SK-N-MC (cell line): ENCODE data around the gene PPM1B.
"Not testable (repeated sequence)": the region's sequence is repeated elsewhere in the genome, so short reads cannot be mapped to it uniquely, and the experiment has no call there.

ENCODE experiments used
- DNase-seq: peaks from one replicate; pipeline ENCODE4 v3.0.0-alpha.2; 2011; ENCODE audit warnings: low read depth, low spot score
- H3K27ac ChIP-seq: fragments of 200-600 bp; sonication (generic); 2 replicates; pipeline ENCODE4 v1.5.1; 2016; ENCODE audit warnings: mixed run types
- H3K36me3 ChIP-seq: fragments of 200-600 bp; sonication (generic); 2 replicates; pipeline ENCODE4 v1.6.1; 2017; ENCODE audit warnings: antibody characterized with exemption, low read length, mixed read lengths; ENCODE audit not compliant: insufficient read depth
- H3K4me3 ChIP-seq: fragments of 200-600 bp; sonication (generic); 2 replicates; pipeline ENCODE4 v1.5.1; 2016
- H3K9ac ChIP-seq: fragments of 200-600 bp; sonication (generic); 2 replicates; pipeline ENCODE4 v1.8.0; 2017; ENCODE audit warnings: mixed run types, mixed read lengths; ENCODE audit not compliant: insufficient read length
- H3K9me3 ChIP-seq: fragments of 200-600 bp; sonication (generic); 2 replicates; pipeline ENCODE4 v1.6.1; 2017; ENCODE audit warnings: low read depth, mild to moderate bottlenecking, antibody characterized with exemption, low read length, moderate library complexity, mixed read lengths
- EZH2 ChIP-seq: fragments of 200-600 bp; sonication (generic); IDR thresholded peaks from one replicate; pipeline ENCODE4 v1.6.1; 2017; ENCODE audit warnings: antibody characterized with exemption
- FOXP2 ChIP-seq: optimal IDR thresholded peaks from 2 replicates; pipeline ENCODE3; 2011; ENCODE audit warnings: mild to moderate bottlenecking, moderate library complexity; ENCODE audit not compliant: insufficient read depth; ENCODE audit errors: extremely low read length, control extremely low read depth
- POLR2AphosphoS5 ChIP-seq: IDR thresholded peaks from 2 replicates; pipeline ENCODE4 v1.6.1; 2012; ENCODE audit warnings: mild to moderate bottlenecking, low read depth, low read length, borderline replicate concordance

PPM1B gene

GRCh38 chr2:44245083-44245861, 76.6 kb downstream of the PPM1B start:
- Histone ChIP-seq H3K9me3 (no peaks in the 10 kb centered on the region), H3K27ac (peak overlapping the region; percentile 31; the same call in 1 of the 2 replicates), H3K4me3 (peak overlapping the region; percentile 53), H3K9ac (peak overlapping the region; percentile 37), H3K36me3 (no peaks in the 10 kb centered on the region)
- DNase-seq, result no peak
- TF ChIP-seq FOXP2, result no peak
- no peak for TF ChIP-seq EZH2
- no peak for TF ChIP-seq POLR2AphosphoS5

GRCh38 chr2:44246436-44246835, 77.8 kb downstream of the PPM1B start:
- DNase-seq, result no peak
- Histone ChIP-seq H3K4me3 (no peak overlapping the region), H3K9me3 (no peaks in the 10 kb centered on the region), H3K27ac (no peak overlapping the region), H3K36me3 (no peaks in the 10 kb centered on the region), H3K9ac (no peak overlapping the region)
- TF ChIP-seq POLR2AphosphoS5, result no peak
- TF ChIP-seq FOXP2, result no peak
- TF ChIP-seq EZH2, result no peak

GRCh38 chr2:44246840-44247369, 78.2 kb downstream of the PPM1B start:
- Histone ChIP-seq H3K27ac (no peak overlapping the region), H3K9ac (no peak overlapping the region), H3K36me3 (no peaks in the 10 kb centered on the region), H3K9me3 (no peaks in the 10 kb centered on the region), H3K4me3 (no peak overlapping the region)
- TF ChIP-seq POLR2AphosphoS5, result no peak
- TF ChIP-seq EZH2, result no peak
- no peak for TF ChIP-seq FOXP2
- no peak for DNase-seq

- no peak overlapping the region for H3K4me3 ChIP-seq
Measured at GRCh38 chr2:44247924-44248323, 79.2 kb downstream of the PPM1B start.

GRCh38 chr2:44249269-44249668, 80.6 kb downstream of the PPM1B start:
- H3K27ac ChIP-seq, H3K36me3 ChIP-seq, H3K9me3 ChIP-seq, H3K4me3 ChIP-seq, DNase-seq, H3K9ac ChIP-seq: not testable (repeated sequence)

More at GRCh38 chr2:44247924-44248323, 79.2 kb downstream of the PPM1B start:
- Histone ChIP-seq H3K9me3 (no peaks in the 10 kb centered on the region), H3K27ac (no peak overlapping the region), H3K9ac (no peak overlapping the region), H3K36me3 (no peaks in the 10 kb centered on the region)
- TF ChIP-seq FOXP2 (no peak), EZH2 (no peak), POLR2AphosphoS5 (no peak)
- DNase-seq, result no peak

- H3K27ac ChIP-seq, result no peak overlapping the region
- H3K36me3 ChIP-seq, result no peaks in the 10 kb centered on the region
- DNase-seq, result no peak
- H3K9ac ChIP-seq, result no peak overlapping the region
- H3K9me3 ChIP-seq, result no peaks in the 10 kb centered on the region
- no peak for TF ChIP-seq POLR2AphosphoS5
- TF ChIP-seq EZH2, result no peak
- no peak for TF ChIP-seq FOXP2
- no peak overlapping the region for H3K4me3 ChIP-seq
Measured at GRCh38 chr2:44250376-44250775, 81.7 kb downstream of the PPM1B start.

GRCh38 chr2:44254023-44254422, 85.3 kb downstream of the PPM1B start:
- no peak overlapping the region for H3K9ac ChIP-seq
- H3K36me3 ChIP-seq, result no peaks in the 10 kb centered on the region
- H3K4me3 ChIP-seq, result no peak overlapping the region
- H3K9me3 ChIP-seq, result no peaks in the 10 kb centered on the region
- no peak for TF ChIP-seq FOXP2
- TF ChIP-seq POLR2AphosphoS5, result no peak
- no peak for TF ChIP-seq EZH2
- no peak overlapping the region for H3K27ac ChIP-seq
- DNase-seq, result no peak

- DNase-seq, result not testable (repeated sequence)
Measured at GRCh38 chr2:44255704-44256103, 87.0 kb downstream of the PPM1B start.

GRCh38 chr2:44257802-44258201, 89.1 kb downstream of the PPM1B start:
- not testable (repeated sequence) for H3K36me3 ChIP-seq, H3K27ac ChIP-seq, H3K4me3 ChIP-seq, H3K9me3 ChIP-seq, DNase-seq, H3K9ac ChIP-seq

More at GRCh38 chr2:44255704-44256103, 87.0 kb downstream of the PPM1B start:
- not testable (repeated sequence) for H3K9me3 ChIP-seq, H3K36me3 ChIP-seq, H3K4me3 ChIP-seq, H3K27ac ChIP-seq, H3K9ac ChIP-seq
